Activated CD4-positive, alpha-beta T cell treated with anti-CD3 and anti-CD28 coated beads for 36 hours (primary cell): ENCODE measurements around the gene CCNK. TPM values are rescaled to one million over a fixed set of nuclear protein-coding genes. Genes with fewer than 3 reads are reported as not detected.
A peak's percentile ranks its signal among the peaks of the same experiment; 100 is the strongest.

Experiments
- ATAC-seq: fragments of 200-7000 bp; cut with Tn5 transposase; one replicate; pipeline ENCODE4 v1.10.0; 2021; ENCODE audit warnings: mild to moderate bottlenecking, moderate library complexity
- CTCF ChIA-PET: fragments of 350-600 bp; sonication (Branson Sonifier 250); formaldehyde crosslinking; loops from one replicate; lab custom pipeline; 2021; ENCODE audit warnings: antibody characterized with exemption; lab: Charles Lee
- POLR2A ChIA-PET: fragments of 350-600 bp; sonication (Branson Sonifier 250); formaldehyde crosslinking; loops from one replicate; lab custom pipeline; 2021; ENCODE audit warnings: antibody characterized with exemption, inconsistent platforms; lab: Charles Lee
- DNase-seq: peaks from one replicate; pipeline ENCODE4 v3.0.0-alpha.2; 2020
- H3K27ac Mint-ChIP-seq: one replicate; pipeline ENCODE4 v1.8.0; 2021; ENCODE audit warnings: mixed read lengths
- H3K27me3 Mint-ChIP-seq: one replicate; pipeline ENCODE4 v1.8.0; 2021; ENCODE audit warnings: mixed read lengths
- H3K36me3 Mint-ChIP-seq: one replicate; pipeline ENCODE4 v1.8.0; 2021; ENCODE audit warnings: low read depth, mixed read lengths
- H3K4me1 Mint-ChIP-seq: one replicate; pipeline ENCODE4 v1.8.0; 2021; ENCODE audit warnings: mixed read lengths
- H3K4me3 Mint-ChIP-seq: one replicate; pipeline ENCODE4 v1.8.0; 2021; ENCODE audit warnings: mild to moderate bottlenecking, moderate library complexity, mixed read lengths
- H3K9me3 Mint-ChIP-seq: one replicate; pipeline ENCODE4 v1.8.0; 2021; ENCODE audit warnings: low read depth, mixed read lengths
- intact Hi-C, 2 experiments: fragments of 100-400 bp; cut with DNase I in 1 of 2; cut with micrococcal nuclease in 1 of 2; formaldehyde crosslinking; loops; one replicate each; pipeline versions ENCODE4 v1.14.2 to v1.15.1; 2022 to 2024; cut with DNase I, micrococcal nuclease
- total RNA-seq, 2 experiments: library from RNA; stranded (reverse); gene quantifications; one replicate each; pipeline ENCODE4 v1.2.3, GENCODE V29; 2021

The CCNK gene
- total RNA-seq, 2 experiments from 2014 or later = 93.7 to 96.2 TPM

DNA sequence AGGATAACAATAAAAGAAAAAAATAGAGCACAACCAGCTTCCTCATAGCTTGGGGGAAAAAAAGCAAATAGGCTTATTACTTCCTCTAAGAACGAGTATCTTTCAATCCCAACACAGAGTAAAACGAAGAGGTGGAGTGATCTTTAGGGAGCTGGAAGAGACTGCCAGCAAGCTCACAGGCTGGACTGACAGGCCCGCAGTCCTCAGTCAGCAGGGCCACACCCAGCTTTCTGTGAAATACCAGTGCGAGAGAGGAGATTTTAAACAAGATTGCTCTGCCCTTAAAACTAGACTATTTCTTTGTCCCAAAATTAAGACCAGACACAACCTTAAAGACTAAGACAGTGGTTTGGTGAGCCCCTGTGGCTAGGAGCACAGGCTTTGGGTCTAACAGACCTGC is 33.5 kb upstream of the CCNK start:
- peaks cover 23% of the 10 kb centered on the region for H3K36me3 Mint-ChIP-seq
- ATAC-seq (no peak), DNase-seq (no peak)
- intact Hi-C loops = no loop called here
- peak overlapping the region; percentile 17 for H3K27ac Mint-ChIP-seq
- H3K4me1 Mint-ChIP-seq = peaks cover under 1% of the 10 kb centered on the region
- ChIA-PET POLR2A (no interaction called here), CTCF (interaction anchor here (1.1 to 1.8 kb wide), 2 partner anchors 46 to 60 kb away, joined by 3 to 5 read pairs; no protein-coding TSS in a partner anchor)
- no peaks in the 10 kb centered on the region for H3K9me3 Mint-ChIP-seq
- no peaks in the 10 kb centered on the region for H3K27me3 Mint-ChIP-seq
- H3K4me3 Mint-ChIP-seq = no peak overlapping the region

DNA sequence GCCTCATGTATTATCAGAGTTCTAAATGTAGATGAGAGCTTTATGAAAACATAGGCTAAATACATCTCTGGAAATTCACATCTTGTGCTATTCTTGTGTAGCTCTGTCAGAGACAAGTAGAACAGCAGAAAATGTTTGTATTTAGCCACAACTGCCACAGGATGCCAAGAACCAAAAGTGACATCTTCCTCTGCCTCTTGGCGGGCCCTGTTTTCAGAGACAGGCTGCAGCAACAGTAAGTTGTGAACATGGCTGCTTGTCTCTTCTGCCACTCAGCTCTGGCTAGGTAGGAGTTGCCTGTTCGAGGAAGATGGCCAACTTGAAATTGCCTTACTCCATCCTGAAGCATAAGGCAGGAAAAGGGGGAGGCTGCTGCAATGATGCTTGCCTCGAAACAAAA is 30.9 kb upstream of the CCNK start:
- ChIA-PET POLR2A (no interaction called here), CTCF (interaction anchor here (0.9 to 1.2 kb wide), 3 partner anchors 25 to 33 kb away, joined by 3 to 5 read pairs (median 3); no protein-coding TSS in a partner anchor)
- intact Hi-C loops = no loop called here
- H3K27me3 Mint-ChIP-seq = no peaks in the 10 kb centered on the region
- H3K4me1 Mint-ChIP-seq = no peaks in the 10 kb centered on the region
- DNase-seq (no peak), ATAC-seq (no peak)
- H3K27ac Mint-ChIP-seq = no peak overlapping the region
- no peaks in the 10 kb centered on the region for H3K9me3 Mint-ChIP-seq
- H3K4me3 Mint-ChIP-seq = no peak overlapping the region
- H3K36me3 Mint-ChIP-seq = peaks cover 30% of the 10 kb centered on the region

DNA sequence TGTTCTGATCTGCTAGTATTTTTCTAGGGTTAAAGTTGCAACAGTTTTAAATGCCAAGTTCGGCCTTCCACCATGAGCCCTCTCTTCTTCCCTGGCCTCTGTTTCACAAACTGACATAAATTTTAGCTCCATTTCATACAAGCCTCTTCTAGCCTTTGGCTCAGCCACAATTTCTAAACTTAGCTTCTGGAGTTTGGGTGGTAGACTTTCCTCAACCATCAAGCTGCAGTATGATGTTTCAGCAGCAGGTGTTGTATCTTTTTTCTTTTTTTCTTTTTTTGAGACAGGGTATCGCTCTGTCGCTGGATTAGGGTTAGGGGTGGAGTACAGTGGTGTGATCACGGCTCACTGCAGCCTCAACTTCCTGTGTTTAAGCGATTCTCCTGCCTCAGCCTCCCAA is 30.0 kb upstream of the CCNK start:
- H3K27me3 Mint-ChIP-seq = no peaks in the 10 kb centered on the region
- no peak for ATAC-seq
- no peaks in the 10 kb centered on the region for H3K4me1 Mint-ChIP-seq
- no peak overlapping the region for H3K27ac Mint-ChIP-seq
- H3K4me3 Mint-ChIP-seq = no peak overlapping the region
- DNase-seq = no peak
- CTCF ChIA-PET = interaction anchor here (1.1 to 1.2 kb wide), 2 partner anchors 10 to 24 kb away, joined by 3 to 5 read pairs; no protein-coding TSS in a partner anchor
- intact Hi-C loops = no loop called here
- no peaks in the 10 kb centered on the region for H3K9me3 Mint-ChIP-seq
- POLR2A ChIA-PET = no interaction called here
- H3K36me3 Mint-ChIP-seq = peaks cover 29% of the 10 kb centered on the region

DNA sequence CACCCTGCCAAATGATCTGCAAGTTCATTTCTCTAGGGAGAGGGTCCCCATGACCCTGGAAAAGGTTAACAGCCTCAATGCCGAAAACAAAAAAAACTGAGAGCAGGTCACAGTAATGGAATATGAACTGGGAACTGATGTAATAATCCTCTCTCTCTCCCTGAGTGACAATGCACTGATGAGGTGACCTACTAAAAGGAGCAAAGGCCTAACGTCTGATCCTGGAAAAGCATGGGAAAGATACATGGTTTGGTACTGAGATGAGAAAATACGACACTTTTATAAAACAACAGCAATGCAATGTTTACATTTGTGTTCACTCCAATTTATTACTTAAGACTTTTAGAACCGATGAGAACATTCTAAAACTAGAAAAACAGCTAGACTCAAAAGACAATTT is 28.2 kb upstream of the CCNK start:
- H3K4me1 Mint-ChIP-seq = no peaks in the 10 kb centered on the region
- intact Hi-C loops = no loop called here
- DNase-seq = no peak

GRCh38 chr14:99454246-99454645 is 27.0 kb upstream of the CCNK start:
- ChIA-PET POLR2A (no interaction called here), CTCF (interaction anchor here (1.2 kb wide), 1 partner anchor 174 kb away, joined by 3 read pairs; no protein-coding TSS in a partner anchor)
- Mint-ChIP-seq H3K27me3 (no peaks in the 10 kb centered on the region), H3K4me1 (no peaks in the 10 kb centered on the region), H3K9me3 (no peaks in the 10 kb centered on the region), H3K27ac (no peak overlapping the region), H3K36me3 (peaks cover 26% of the 10 kb centered on the region), H3K4me3 (no peak overlapping the region)
- intact Hi-C loops = no loop called here
- DNase-seq (no peak), ATAC-seq (no peak)

More for the DNA sequence above, 28.2 kb upstream of the CCNK start:
- Mint-ChIP-seq H3K27me3 (no peaks in the 10 kb centered on the region), H3K9me3 (no peaks in the 10 kb centered on the region), H3K36me3 (peaks cover 29% of the 10 kb centered on the region), H3K4me3 (no peak overlapping the region), H3K27ac (no peak overlapping the region)
- POLR2A ChIA-PET = interaction anchor here (0.9 kb wide), 1 partner anchor 28 kb away, joined by 3 read pairs; the partner anchor contains the start of gene SETD3
- CTCF ChIA-PET = interaction anchor here (0.9 to 1.0 kb wide), 2 partner anchors 9 to 18 kb away, joined by 3 to 4 read pairs; no protein-coding TSS in a partner anchor
- ATAC-seq = no peak

GRCh38 chr14:99459481-99460100 is 21.6 kb upstream of the CCNK start:
- ChIA-PET POLR2A (no interaction called here), CTCF (no interaction called here)
- no peak for ATAC-seq
- Mint-ChIP-seq H3K4me1 (peaks cover 3% of the 10 kb centered on the region), H3K27ac (no peak overlapping the region), H3K4me3 (no peak overlapping the region), H3K27me3 (no peaks in the 10 kb centered on the region), H3K9me3 (no peaks in the 10 kb centered on the region), H3K36me3 (peaks cover 26% of the 10 kb centered on the region)
- DNase-seq = no peak
- intact Hi-C loops = no loop called here

GRCh38 chr14:99460793-99461192 is 20.4 kb upstream of the CCNK start:
- Mint-ChIP-seq H3K27ac (no peak overlapping the region), H3K4me1 (peaks cover 3% of the 10 kb centered on the region), H3K27me3 (no peaks in the 10 kb centered on the region), H3K36me3 (peaks cover 21% of the 10 kb centered on the region), H3K4me3 (no peak overlapping the region), H3K9me3 (no peaks in the 10 kb centered on the region)
- POLR2A ChIA-PET = no interaction called here
- intact Hi-C loops = no loop called here
- CTCF ChIA-PET = interaction anchor here (1.3 to 1.7 kb wide), 3 partner anchors 9 to 53 kb away, joined by 3 read pairs; no protein-coding TSS in a partner anchor
- DNase-seq (no peak), ATAC-seq (no peak)

DNA sequence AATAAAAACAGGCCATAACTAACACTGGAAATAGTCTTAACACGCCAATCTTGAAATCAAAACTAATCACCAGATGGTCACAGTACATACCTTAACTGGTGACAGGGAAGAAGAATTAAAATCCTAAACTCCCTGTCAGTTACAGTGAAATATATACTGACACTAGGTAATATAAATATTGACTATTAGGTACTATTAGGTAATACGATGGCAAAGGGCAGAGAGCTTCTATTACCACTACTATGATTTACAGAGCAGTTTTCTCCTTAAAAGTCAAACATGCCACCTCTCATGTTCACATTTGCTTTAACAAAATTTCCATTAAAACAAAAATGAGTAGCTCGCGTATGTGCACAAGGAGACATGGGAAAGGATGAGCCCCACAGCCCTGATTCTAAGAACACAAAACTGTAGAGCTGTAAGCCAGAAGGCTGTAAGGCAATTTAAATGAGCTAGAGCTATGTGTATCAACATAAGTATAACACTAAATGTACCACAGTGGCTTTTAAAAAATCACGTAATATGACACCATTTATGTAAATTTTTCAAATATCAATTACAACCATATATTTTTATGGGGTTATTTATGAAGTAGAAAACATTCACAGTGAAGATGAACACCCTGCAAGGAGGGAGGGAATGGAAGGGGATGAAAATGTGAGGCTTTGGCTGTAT is 19.7 kb upstream of the CCNK start:
- H3K4me1 Mint-ChIP-seq = peaks cover 3% of the 10 kb centered on the region
- no peaks in the 10 kb centered on the region for H3K27me3 Mint-ChIP-seq
- DNase-seq (no peak), ATAC-seq (no peak)
- H3K27ac Mint-ChIP-seq = no peak overlapping the region
- POLR2A ChIA-PET = no interaction called here
- H3K9me3 Mint-ChIP-seq = no peaks in the 10 kb centered on the region
- no peak overlapping the region for H3K4me3 Mint-ChIP-seq
- peaks cover 21% of the 10 kb centered on the region for H3K36me3 Mint-ChIP-seq
- intact Hi-C loops = no loop called here
- CTCF ChIA-PET = interaction anchor here (1.3 to 1.7 kb wide), 3 partner anchors 10 to 54 kb away, joined by 3 read pairs; no protein-coding TSS in a partner anchor

GRCh38 chr14:99462210-99462609 is 19.0 kb upstream of the CCNK start:
- ChIA-PET POLR2A (interaction anchor here (0.8 kb wide), 1 partner anchor 19 kb away, joined by 3 read pairs; the partner anchor contains the start of genes CCNK and SETD3), CTCF (interaction anchor here (1.3 to 1.7 kb wide), 2 partner anchors 13 to 55 kb away, joined by 3 read pairs; no protein-coding TSS in a partner anchor)
- Mint-ChIP-seq H3K9me3 (no peaks in the 10 kb centered on the region), H3K4me1 (peaks cover 3% of the 10 kb centered on the region), H3K4me3 (no peak overlapping the region), H3K27ac (no peak overlapping the region), H3K36me3 (peaks cover 19% of the 10 kb centered on the region), H3K27me3 (no peaks in the 10 kb centered on the region)
- DNase-seq (no peak), ATAC-seq (no peak)
- intact Hi-C loops = no loop called here

DNA sequence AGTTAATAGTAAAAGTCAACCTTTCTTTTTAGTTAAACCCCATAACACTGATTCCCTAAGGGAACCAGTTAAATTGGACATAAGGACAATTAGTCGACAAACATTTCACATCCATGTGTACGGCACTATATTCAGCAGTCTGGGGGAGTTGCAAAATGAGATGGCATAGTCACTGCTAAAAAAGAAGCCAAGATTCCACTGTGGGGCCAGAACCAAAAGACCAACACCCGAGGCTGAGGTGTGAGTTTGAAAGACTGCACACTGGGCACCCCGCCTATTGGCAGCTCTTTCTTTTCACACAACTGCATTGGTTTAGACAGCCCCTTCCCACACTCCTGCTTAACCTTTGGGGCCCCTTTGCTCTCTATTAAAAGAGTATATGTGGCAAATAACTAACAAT is 17.2 kb upstream of the CCNK start:
- Mint-ChIP-seq H3K4me3 (no peak overlapping the region), H3K27me3 (no peaks in the 10 kb centered on the region), H3K4me1 (peaks cover 16% of the 10 kb centered on the region), H3K27ac (no peak overlapping the region), H3K36me3 (peaks cover 14% of the 10 kb centered on the region), H3K9me3 (no peaks in the 10 kb centered on the region)
- intact Hi-C loops = no loop called here
- no peak for DNase-seq
- POLR2A ChIA-PET = no interaction called here
- no peak for ATAC-seq
- CTCF ChIA-PET = interaction anchor here (0.6 kb wide), 1 partner anchor 33 kb away, joined by 3 read pairs; no protein-coding TSS in a partner anchor

DNA sequence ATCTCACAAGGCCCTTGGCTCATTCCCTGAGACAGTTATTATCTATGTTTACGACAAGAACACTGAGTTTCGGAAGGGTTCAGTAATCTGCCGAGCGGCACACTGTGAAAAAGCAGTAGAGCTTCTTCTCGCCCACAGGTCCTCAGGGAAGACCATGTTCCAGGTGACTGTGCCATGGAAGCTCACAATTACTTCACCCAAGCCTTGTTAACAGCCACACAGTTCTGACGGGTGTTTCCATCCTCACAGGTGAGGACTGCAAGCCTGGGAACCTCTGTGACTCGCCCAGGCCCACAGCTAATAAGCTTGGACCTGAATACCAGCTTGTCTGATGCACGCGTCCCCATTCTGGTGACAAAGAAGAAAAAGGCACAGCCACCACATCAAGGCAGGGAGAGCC is 15.9 kb upstream of the CCNK start:
- H3K27me3 Mint-ChIP-seq = no peaks in the 10 kb centered on the region
- ChIA-PET POLR2A (no interaction called here), CTCF (no interaction called here)
- ATAC-seq (no peak), DNase-seq (no peak)
- intact Hi-C loops = no loop called here
- H3K9me3 Mint-ChIP-seq = no peaks in the 10 kb centered on the region
- H3K4me1 Mint-ChIP-seq = peaks cover 27% of the 10 kb centered on the region
- peaks cover 14% of the 10 kb centered on the region for H3K36me3 Mint-ChIP-seq
- H3K27ac Mint-ChIP-seq = no peak overlapping the region
- no peak overlapping the region for H3K4me3 Mint-ChIP-seq
